OCI-LY3 (cell line): ENCODE data around the gene PTPRN2.

Source experiments
- H2AFZ ChIP-seq: fragments of 200-600, 300-600 bp; shearing (Covaris generic); 2 replicates; pipeline ENCODE4 v1.6.0; 2014; ENCODE audit warnings: antibody characterized with exemption, low read depth, low read length
- H3K27ac ChIP-seq: fragments of 200-600, 300-600 bp; sonication (generic); 2 replicates; pipeline ENCODE4 v1.5.1; 2014; ENCODE audit warnings: mild to moderate bottlenecking, low read length, moderate library complexity, mixed read lengths
- H3K27me3 ChIP-seq: fragments of 200-600, 300-600 bp; sonication (generic); 2 replicates; pipeline ENCODE4 v1.6.1; 2014; ENCODE audit warnings: low read depth, low read length, mixed read lengths
- H3K36me3 ChIP-seq: fragments of 200-600, 300-600 bp; sonication (generic); replicated peaks from 2 replicates; pipeline ENCODE3; 2014; ENCODE audit warnings: low read depth, low read length, mixed read lengths
- H3K4me1 ChIP-seq: fragments of 300-600, 200-600 bp; sonication (generic); 2 replicates; pipeline ENCODE4 v1.6.1; 2014; ENCODE audit warnings: low read length, mixed read lengths
- H3K4me2 ChIP-seq: fragments of 200-600, 300-600 bp; sonication (generic); 2 replicates; pipeline ENCODE4 v1.6.1; 2014; ENCODE audit warnings: low read length, mixed read lengths
- H3K4me3 ChIP-seq: fragments of 300-600, 200-600 bp; sonication (generic); 2 replicates; pipeline ENCODE4 v1.5.1; 2014; ENCODE audit warnings: antibody characterized with exemption, mild to moderate bottlenecking, low read length, moderate library complexity
- H3K79me2 ChIP-seq: fragments of 300-600, 200-600 bp; shearing (Covaris generic); 2 replicates; pipeline ENCODE4 v1.6.1; 2014; ENCODE audit warnings: mild to moderate bottlenecking, low read length, mixed read lengths
- H3K9ac ChIP-seq: fragments of 300-600, 200-600 bp; shearing (Covaris generic); 2 replicates; pipeline ENCODE4 v1.6.0; 2014; ENCODE audit warnings: mild to moderate bottlenecking, low read length, moderate library complexity
- H3K9me3 ChIP-seq: fragments of 200-600, 300-600 bp; shearing (Covaris generic); 2 replicates; pipeline ENCODE4 v1.6.1; 2014; ENCODE audit warnings: low read length, mixed read lengths; ENCODE audit not compliant: insufficient read depth
- H4K20me1 ChIP-seq: fragments of 200-600, 300-600 bp; sonication (generic); 2 replicates; pipeline ENCODE4 v1.6.1; 2016; ENCODE audit warnings: low read length, mixed read lengths; ENCODE audit not compliant: insufficient read depth
- CTCF ChIP-seq: fragments of 200-600, 300-600 bp; sonication (generic); IDR thresholded peaks from 2 replicates; pipeline ENCODE4 v1.5.1; 2014; ENCODE audit warnings: antibody characterized with exemption, low read length, low read depth
- EZH2phosphoT487 ChIP-seq: fragments of 200-600 bp; shearing (Covaris generic); IDR thresholded peaks from 2 replicates; pipeline ENCODE4 v1.6.1; 2018; ENCODE audit warnings: antibody characterized with exemption, mixed run types, low read depth

Gene PTPRN2

GRCh38 chr7:157540606-157541294 lies 1046.9 kb downstream of the PTPRN2 start:
- H3K79me2 ChIP-seq: no peaks in the 10 kb centered on the region
- no peaks in the 10 kb centered on the region for H4K20me1 ChIP-seq
- no peak overlapping the region for H3K4me2 ChIP-seq
- H3K27me3 ChIP-seq: no peaks in the 10 kb centered on the region
- no peaks in the 10 kb centered on the region for H3K9me3 ChIP-seq
- no peaks in the 10 kb centered on the region for H3K4me1 ChIP-seq
- H3K36me3 ChIP-seq: no peaks in the 10 kb centered on the region
- TF ChIP-seq EZH2phosphoT487 (no peak), CTCF (no peak)
- H2AFZ ChIP-seq: no peak overlapping the region
- H3K4me3 ChIP-seq: no peak overlapping the region
- no peak overlapping the region for H3K27ac ChIP-seq
- no peak overlapping the region for H3K9ac ChIP-seq

DNA sequence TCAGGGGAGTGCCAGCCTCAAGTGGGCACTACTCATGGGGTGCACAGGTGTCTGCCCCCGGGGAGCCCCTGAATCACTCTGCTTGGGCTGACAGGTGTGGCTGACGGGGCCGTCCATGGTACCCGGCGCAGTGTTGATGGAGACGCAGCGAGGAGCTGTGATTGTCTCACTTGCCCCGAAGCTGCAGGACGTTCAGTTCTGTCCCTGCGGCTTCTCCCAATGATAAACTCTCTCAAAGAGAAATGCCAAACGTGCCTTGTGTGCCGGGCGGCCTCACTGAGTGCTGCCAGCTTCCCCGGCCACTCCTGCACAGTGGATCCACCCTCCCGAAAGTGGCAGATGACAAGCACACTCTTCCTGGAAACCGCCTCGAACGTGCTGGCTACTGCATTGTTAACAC lies 1047.6 kb downstream of the PTPRN2 start:
- no peak overlapping the region for H3K27ac ChIP-seq
- H3K4me1 ChIP-seq: no peaks in the 10 kb centered on the region
- no peaks in the 10 kb centered on the region for H3K27me3 ChIP-seq
- H4K20me1 ChIP-seq: no peaks in the 10 kb centered on the region
- no peak overlapping the region for H3K4me3 ChIP-seq
- no peaks in the 10 kb centered on the region for H3K9me3 ChIP-seq
- H2AFZ ChIP-seq: no peak overlapping the region
- H3K36me3 ChIP-seq: no peaks in the 10 kb centered on the region
- H3K9ac ChIP-seq: no peak overlapping the region
- no peak for TF ChIP-seq CTCF
- no peak for TF ChIP-seq EZH2phosphoT487
- no peak overlapping the region for H3K4me2 ChIP-seq
- H3K79me2 ChIP-seq: no peaks in the 10 kb centered on the region

- Histone ChIP-seq H3K9me3 (no peaks in the 10 kb centered on the region), H3K36me3 (no peaks in the 10 kb centered on the region), H3K9ac (no peak overlapping the region), H2AFZ (no peak overlapping the region), H3K79me2 (no peaks in the 10 kb centered on the region), H3K4me3 (no peak overlapping the region), H4K20me1 (no peaks in the 10 kb centered on the region), H3K27ac (no peak overlapping the region), H3K27me3 (no peaks in the 10 kb centered on the region), H3K4me2 (no peak overlapping the region), H3K4me1 (no peaks in the 10 kb centered on the region)
- TF ChIP-seq CTCF: no peak
- no peak for TF ChIP-seq EZH2phosphoT487
Measured at GRCh38 chr7:157539521-157539920, 1048.1 kb downstream of the PTPRN2 start.

DNA sequence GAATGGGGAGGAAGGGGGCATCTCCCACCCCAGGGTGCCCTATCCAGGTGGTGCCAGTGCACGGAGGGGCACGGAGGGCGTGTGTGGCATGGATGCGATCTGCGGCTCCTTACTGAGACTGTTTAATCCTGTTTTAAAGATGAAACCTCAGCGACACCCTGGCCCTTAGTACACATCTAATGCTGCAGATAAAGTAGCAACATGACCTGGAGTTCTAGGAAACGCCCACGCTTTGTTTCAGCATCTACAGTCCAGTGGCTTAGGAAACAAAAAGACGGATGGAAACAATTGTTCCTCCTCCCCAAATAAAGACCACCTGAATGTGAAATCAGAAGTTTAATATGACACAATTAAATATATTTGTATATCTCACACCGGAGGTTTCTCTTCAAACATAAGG lies 1048.9 kb downstream of the PTPRN2 start:
- no peak overlapping the region for H2AFZ ChIP-seq
- no peak overlapping the region for H3K27ac ChIP-seq
- H3K9ac ChIP-seq: no peak overlapping the region
- no peaks in the 10 kb centered on the region for H3K9me3 ChIP-seq
- no peaks in the 10 kb centered on the region for H4K20me1 ChIP-seq
- no peaks in the 10 kb centered on the region for H3K27me3 ChIP-seq
- no peaks in the 10 kb centered on the region for H3K4me1 ChIP-seq
- no peak overlapping the region for H3K4me3 ChIP-seq
- H3K79me2 ChIP-seq: no peaks in the 10 kb centered on the region
- no peaks in the 10 kb centered on the region for H3K36me3 ChIP-seq
- H3K4me2 ChIP-seq: no peak overlapping the region
- TF ChIP-seq EZH2phosphoT487 (no peak), CTCF (no peak)
